ENCODE measurements around the gene PCP2. TPM values are rescaled to one million over a fixed set of nuclear protein-coding genes. Genes with fewer than 3 reads are reported as not detected.

The PCP2 gene
- total RNA-seq, 1 donor = 0.63 TPM

GRCh38 chr19:7620442-7621412, 12.8 kb downstream of the PCP2 start:
- H3K4me3 ChIP-seq (ENCODE audit: low read length) = no peak overlapping the region
- no peaks in the 10 kb centered on the region for H3K9me3 ChIP-seq (ENCODE audit: low read depth, low read length)
- no peaks in the 10 kb centered on the region for H3K27me3 ChIP-seq (ENCODE audit: insufficient read depth, low read length)
- no peaks in the 10 kb centered on the region for H3K4me1 ChIP-seq (ENCODE audit: insufficient read depth, low read length)

- no peaks in the 10 kb centered on the region for H3K4me1 ChIP-seq (ENCODE audit: insufficient read depth, low read length)
- H3K27me3 ChIP-seq (ENCODE audit: insufficient read depth, low read length) = no peaks in the 10 kb centered on the region
Observed at GRCh38 chr19:7619671-7620441, 13.7 kb downstream of the PCP2 start.

GRCh38 chr19:7618771-7619510, 14.6 kb downstream of the PCP2 start:
- Histone ChIP-seq H3K4me1 (ENCODE audit: insufficient read depth, low read length) (no peaks in the 10 kb centered on the region), H3K27me3 (ENCODE audit: insufficient read depth, low read length) (no peaks in the 10 kb centered on the region), H3K4me3 (ENCODE audit: low read length) (no peak overlapping the region), H3K9me3 (ENCODE audit: low read depth, low read length) (no peaks in the 10 kb centered on the region)

More at GRCh38 chr19:7619671-7620441, 13.7 kb downstream of the PCP2 start:
- Histone ChIP-seq H3K4me3 (ENCODE audit: low read length) (no peak overlapping the region), H3K9me3 (ENCODE audit: low read depth, low read length) (no peaks in the 10 kb centered on the region)

GRCh38 chr19:7618348-7618747, 15.2 kb downstream of the PCP2 start:
- no peak overlapping the region for H3K4me3 ChIP-seq (ENCODE audit: low read length)
- no peaks in the 10 kb centered on the region for H3K9me3 ChIP-seq (ENCODE audit: low read depth, low read length)
- no peaks in the 10 kb centered on the region for H3K27me3 ChIP-seq (ENCODE audit: insufficient read depth, low read length)
- H3K4me1 ChIP-seq (ENCODE audit: insufficient read depth, low read length) = no peaks in the 10 kb centered on the region

GRCh38 chr19:7617735-7618134, 15.8 kb downstream of the PCP2 start:
- Histone ChIP-seq H3K9me3 (ENCODE audit: low read depth, low read length) (no peaks in the 10 kb centered on the region), H3K27me3 (ENCODE audit: insufficient read depth, low read length) (no peaks in the 10 kb centered on the region), H3K4me1 (ENCODE audit: insufficient read depth, low read length) (no peaks in the 10 kb centered on the region), H3K4me3 (ENCODE audit: low read length) (no peak overlapping the region)

- H3K9me3 ChIP-seq (ENCODE audit: low read depth, low read length) = no peaks in the 10 kb centered on the region
- H3K4me1 ChIP-seq (ENCODE audit: insufficient read depth, low read length) = no peaks in the 10 kb centered on the region
- no peak overlapping the region for H3K4me3 ChIP-seq (ENCODE audit: low read length)
- H3K27me3 ChIP-seq (ENCODE audit: insufficient read depth, low read length) = no peaks in the 10 kb centered on the region
Observed at GRCh38 chr19:7617172-7617571, 16.3 kb downstream of the PCP2 start.

- Histone ChIP-seq H3K27me3 (ENCODE audit: insufficient read depth, low read length) (no peaks in the 10 kb centered on the region), H3K4me3 (ENCODE audit: low read length) (no peak overlapping the region), H3K9me3 (ENCODE audit: low read depth, low read length) (no peaks in the 10 kb centered on the region), H3K4me1 (ENCODE audit: insufficient read depth, low read length) (no peaks in the 10 kb centered on the region)
Observed at GRCh38 chr19:7614859-7615741, 18.4 kb downstream of the PCP2 start.

GRCh38 chr19:7612282-7613274, 20.9 kb downstream of the PCP2 start:
- Histone ChIP-seq H3K4me3 (ENCODE audit: low read length) (no peak overlapping the region), H3K9me3 (ENCODE audit: low read depth, low read length) (no peaks in the 10 kb centered on the region), H3K4me1 (ENCODE audit: insufficient read depth, low read length) (no peaks in the 10 kb centered on the region)

GRCh38 chr19:7611541-7612279, 21.8 kb downstream of the PCP2 start:
- no peak overlapping the region for H3K4me3 ChIP-seq (ENCODE audit: low read length)
- no peaks in the 10 kb centered on the region for H3K27me3 ChIP-seq (ENCODE audit: insufficient read depth, low read length)
- H3K4me1 ChIP-seq (ENCODE audit: insufficient read depth, low read length) = no peaks in the 10 kb centered on the region
- H3K9me3 ChIP-seq (ENCODE audit: low read depth, low read length) = no peaks in the 10 kb centered on the region

More at GRCh38 chr19:7612282-7613274, 20.9 kb downstream of the PCP2 start:
- H3K27me3 ChIP-seq (ENCODE audit: insufficient read depth, low read length) = no peaks in the 10 kb centered on the region

GRCh38 chr19:7610491-7611240, 22.9 kb downstream of the PCP2 start:
- no peaks in the 10 kb centered on the region for H3K9me3 ChIP-seq (ENCODE audit: low read depth, low read length)
- no peaks in the 10 kb centered on the region for H3K27me3 ChIP-seq (ENCODE audit: insufficient read depth, low read length)
- no peaks in the 10 kb centered on the region for H3K4me1 ChIP-seq (ENCODE audit: insufficient read depth, low read length)
- H3K4me3 ChIP-seq (ENCODE audit: low read length) = no peak overlapping the region

GRCh38 chr19:7607874-7608560, 25.5 kb downstream of the PCP2 start:
- Histone ChIP-seq H3K4me1 (ENCODE audit: insufficient read depth, low read length) (no peaks in the 10 kb centered on the region), H3K9me3 (ENCODE audit: low read depth, low read length) (no peaks in the 10 kb centered on the region), H3K4me3 (ENCODE audit: low read length) (no peak overlapping the region), H3K27me3 (ENCODE audit: insufficient read depth, low read length) (no peaks in the 10 kb centered on the region)
